Esophagus muscularis mucosa (tissue), 4 donors: Measurements from ENCODE around the gene WDR26. TPM values are rescaled to one million over a fixed set of nuclear protein-coding genes. Genes with fewer than 3 reads are reported as not detected.
"Not testable (repeated sequence)": the region's sequence is repeated elsewhere in the genome, so short reads cannot be mapped to it uniquely, and the experiment has no call there.

ENCODE experiments used
- DNase-seq: peaks from one replicate; pipeline ENCODE4 v3.0.0-alpha.2; 2017; ENCODE audit errors: extremely low spot score
- H3K27ac ChIP-seq, 4 donors: fragments of 200-600 bp; sonication (generic); replicated peaks in 1 of 4; 1 replicate in 3 of 4; 2 replicates in 1 of 4; pipeline ENCODE4 v1.5.1; 2016 to 2019; ENCODE audit warnings: mild to moderate bottlenecking in 1 of 4
- H3K27me3 ChIP-seq, 4 donors: fragments of 200-600 bp; sonication (generic); one replicate each; pipeline versions ENCODE4 v1.5.1 to v1.6.0; 2016 to 2019
- H3K36me3 ChIP-seq, 4 donors: fragments of 200-600 bp; sonication (generic); one replicate each; pipeline ENCODE4 v1.5.1; 2016 to 2019
- H3K4me1 ChIP-seq, 4 donors: fragments of 200-600 bp; sonication (generic); one replicate each; pipeline ENCODE4 v1.5.1; 2016 to 2019
- H3K4me3 ChIP-seq, 4 donors: fragments of 200-600 bp; sonication (generic); 1 replicate in 2 of 4; 2 replicates in 2 of 4; pipeline ENCODE4 v1.5.1; 2016 to 2019; ENCODE audit warnings: mild to moderate bottlenecking in 4 of 4, moderate library complexity in 1 of 4
- H3K9me3 ChIP-seq, 4 donors: fragments of 200-600 bp; sonication (generic); 1 replicate in 3 of 4; 2 replicates in 1 of 4; pipeline ENCODE4 v1.5.1; 2016 to 2019
- EP300 ChIP-seq: sonication (generic); formaldehyde crosslinking; IDR thresholded peaks from one replicate; pipeline ENCODE4 v1.6.1; 2017; ENCODE audit warnings: antibody characterized with exemption
- POLR2A ChIP-seq: fragments of 450-650 bp; IDR thresholded peaks from one replicate; pipeline ENCODE4 v1.6.1; 2017; ENCODE audit warnings: antibody characterized with exemption, moderate library complexity, mild to moderate bottlenecking, low read depth
- POLR2AphosphoS5 ChIP-seq, 2 donors: sonication (generic); formaldehyde crosslinking; IDR thresholded peaks; one replicate each; pipeline ENCODE4 v1.6.1; 2017; ENCODE audit warnings: antibody characterized with exemption in 2 of 2
- WGBS: methylation state at CpG from one replicate; pipeline ENCODE4 v1.1.5; 2018; 5-methylcytosine and 5-hydroxymethylcytosine counted together
- intact Hi-C: fragments of 100-400 bp; cut with DNase I; formaldehyde crosslinking; loops from one replicate; pipeline ENCODE4 v1.15.1; 2023
- total RNA-seq, 4 donors: library from RNA; depleted of rRNA; stranded (reverse); fragments of >200 nt; gene quantifications; one replicate each; pipeline versions ENCODE4 v1.1.0 to v1.2.1, GENCODE V29; 2016
- TF ChIP-seq, protein P1 (sequence below), 3 experiments: fragments of 200-600 bp in 2 of 3; fragments of 450-650 bp in 1 of 3; sonication (generic) in 2 of 3; IDR thresholded peaks; one replicate each; pipeline ENCODE4 v1.5.1; 2017 to 2019; ENCODE audit warnings: antibody characterized with exemption in 3 of 3, mild to moderate bottlenecking in 2 of 3, moderate library complexity in 1 of 3

The WDR26 gene
- total RNA-seq, 4 donors from 2014 or later, result 74.9 to 84.7 (median 78.4) TPM

GRCh38 chr1:224358237-224358636, 76.4 kb downstream of the WDR26 start:
- Histone ChIP-seq H3K27ac (peak overlapping the region; percentile 28 to 96 (median 95)), H3K4me3 (peak overlapping the region; percentile 78 to 93 (median 90)), H3K9me3 (no peaks in the 10 kb centered on the region), H3K27me3 (no peaks in the 10 kb centered on the region), H3K36me3 (peaks cover 0 to 11% (median 0%) of the 10 kb centered on the region in 4 donors), H3K4me1 (peaks cover 13 to 49% (median 29%) of the 10 kb centered on the region in 4 donors)
- intact Hi-C loops, result no loop called here
- no peak for TF ChIP-seq POLR2AphosphoS5 (IDR thresholded peaks at IDR 0.05)
- TF ChIP-seq EP300, result no peak
- TF ChIP-seq, protein P1, sequence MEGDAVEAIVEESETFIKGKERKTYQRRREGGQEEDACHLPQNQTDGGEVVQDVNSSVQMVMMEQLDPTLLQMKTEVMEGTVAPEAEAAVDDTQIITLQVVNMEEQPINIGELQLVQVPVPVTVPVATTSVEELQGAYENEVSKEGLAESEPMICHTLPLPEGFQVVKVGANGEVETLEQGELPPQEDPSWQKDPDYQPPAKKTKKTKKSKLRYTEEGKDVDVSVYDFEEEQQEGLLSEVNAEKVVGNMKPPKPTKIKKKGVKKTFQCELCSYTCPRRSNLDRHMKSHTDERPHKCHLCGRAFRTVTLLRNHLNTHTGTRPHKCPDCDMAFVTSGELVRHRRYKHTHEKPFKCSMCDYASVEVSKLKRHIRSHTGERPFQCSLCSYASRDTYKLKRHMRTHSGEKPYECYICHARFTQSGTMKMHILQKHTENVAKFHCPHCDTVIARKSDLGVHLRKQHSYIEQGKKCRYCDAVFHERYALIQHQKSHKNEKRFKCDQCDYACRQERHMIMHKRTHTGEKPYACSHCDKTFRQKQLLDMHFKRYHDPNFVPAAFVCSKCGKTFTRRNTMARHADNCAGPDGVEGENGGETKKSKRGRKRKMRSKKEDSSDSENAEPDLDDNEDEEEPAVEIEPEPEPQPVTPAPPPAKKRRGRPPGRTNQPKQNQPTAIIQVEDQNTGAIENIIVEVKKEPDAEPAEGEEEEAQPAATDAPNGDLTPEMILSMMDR (IDR thresholded peaks at IDR 0.05), result no peak
- 55% methylated on average over 4 of the region's 4 CpGs for WGBS
- DNase-seq, result no peak

DNA sequence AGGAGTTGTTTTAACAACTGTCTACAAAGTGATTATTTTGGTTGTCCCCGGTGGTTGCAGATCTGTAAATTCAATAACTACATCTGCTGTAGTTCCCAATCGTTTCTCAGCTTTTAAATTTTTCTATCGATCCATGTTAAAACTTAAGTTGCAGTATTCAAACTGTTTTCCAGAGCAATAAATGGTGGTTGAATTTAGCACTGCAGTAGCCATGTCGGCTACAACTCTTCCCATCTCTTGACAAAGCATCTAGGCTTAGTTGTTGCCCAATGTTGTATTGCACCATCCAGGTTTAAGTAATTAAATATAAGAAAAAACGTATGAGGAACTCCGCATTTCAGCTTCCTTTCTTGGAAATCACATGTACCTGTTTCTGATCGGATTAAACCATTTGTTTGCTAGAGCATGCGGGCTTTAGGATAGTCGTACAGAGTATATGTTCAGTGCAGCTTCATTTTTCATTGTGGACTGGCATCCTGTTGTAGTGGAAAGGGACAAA, 76.9 kb downstream of the WDR26 start:
- no peaks in the 10 kb centered on the region for H3K27me3 ChIP-seq
- H3K27ac ChIP-seq, result peak overlapping the region; percentile 83 to 96 (median 95)
- peaks cover 0 to 11% (median 0%) of the 10 kb centered on the region in 4 donors for H3K36me3 ChIP-seq
- peak overlapping the region; percentile 78 to 93 (median 90) for H3K4me3 ChIP-seq
- no peaks in the 10 kb centered on the region for H3K9me3 ChIP-seq
- TF ChIP-seq POLR2AphosphoS5 (IDR thresholded peaks at IDR 0.05) (peak in 1 of 2 donors; percentile 7), EP300 (no peak)
- WGBS, result 19% methylated on average over 9 of the region's 9 CpGs
- peaks cover 13 to 49% (median 29%) of the 10 kb centered on the region in 4 donors for H3K4me1 ChIP-seq
- intact Hi-C loops, result no loop called here
- DNase-seq, result no peak

DNA sequence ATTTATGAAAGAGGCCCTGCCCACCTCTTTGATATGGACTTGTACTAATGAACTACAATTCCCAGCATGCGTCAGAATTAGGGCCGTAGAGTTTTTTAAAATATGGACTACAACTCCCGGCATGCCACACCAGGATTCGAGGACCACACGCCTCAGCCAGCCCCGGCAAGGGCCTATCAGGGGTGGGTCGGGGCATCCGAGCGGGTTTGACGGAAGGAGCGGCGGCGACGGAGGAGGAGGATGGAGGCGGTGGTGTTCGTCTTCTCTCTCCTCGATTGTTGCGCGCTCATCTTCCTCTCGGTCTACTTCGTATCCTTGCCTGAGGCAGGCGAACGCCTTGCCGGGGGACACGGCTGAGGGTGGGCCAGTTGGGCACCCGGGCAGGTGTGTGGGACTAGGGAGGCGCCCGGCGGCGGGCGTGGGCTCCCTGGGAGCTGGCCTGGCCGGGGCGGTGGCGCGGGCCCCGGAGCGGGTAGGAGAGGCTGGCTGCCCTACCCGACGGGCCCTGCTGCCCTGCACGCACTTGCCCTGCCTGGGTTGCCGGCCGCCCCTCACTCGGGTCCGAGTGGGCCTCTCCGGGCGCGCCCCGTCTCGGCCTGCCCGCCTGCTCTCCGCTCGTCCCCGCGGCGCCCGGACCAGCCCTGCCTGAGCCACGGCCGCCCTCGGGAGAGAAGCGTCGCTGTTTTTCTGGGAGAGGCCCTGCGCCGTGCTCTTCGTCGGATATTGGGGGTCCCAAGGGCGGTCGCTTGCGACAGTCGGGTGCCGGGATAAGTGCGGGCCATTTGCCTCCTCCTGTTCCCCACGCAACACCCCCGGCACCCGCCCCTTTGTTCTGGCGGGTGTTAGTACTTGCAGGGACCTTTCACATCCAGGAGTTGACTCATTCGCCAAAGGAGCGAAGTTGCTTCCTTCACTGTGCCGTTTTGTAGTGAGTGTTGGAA, 77.6 kb downstream of the WDR26 start, which contains the start of gene CNIH4:
TSS of gene CNIH4 (plus strand) at position 195 of the 941 bp plus-strand sequence. CDS start at position 241, 46 bp downstream.
- Histone ChIP-seq H3K27me3 (no peaks in the 10 kb centered on the region), H3K27ac (peak within 1 kb of the TSS; percentile 83 to 96 (median 95)), H3K4me3 (peak within 1 kb of the TSS; percentile 78 to 93 (median 90)), H3K9me3 (no peaks in the 10 kb centered on the region), H3K36me3 (peaks cover 0 to 11% (median 0%) of the 10 kb centered on the region in 4 donors), H3K4me1 (peaks cover 13 to 49% (median 29%) of the 10 kb centered on the region in 4 donors)
- 1% methylated on average over 35 of the region's 78 CpGs for WGBS
- TF ChIP-seq, protein P1 (IDR thresholded peaks at IDR 0.05), result peak in 1 of 3 experiments; percentile 14
- TF ChIP-seq POLR2AphosphoS5 (IDR thresholded peaks at IDR 0.05) (peak; percentile 97 to 99), EP300 (no peak), POLR2A (peak; percentile 87)
- peak; percentile 97 for DNase-seq
- intact Hi-C loops, result no loop called here

GRCh38 chr1:224353975-224354925, 80.3 kb downstream of the WDR26 start:
- H3K4me1 ChIP-seq, result peaks cover 13 to 24% (median 21%) of the 10 kb centered on the region in 4 donors
- H3K4me3 ChIP-seq, result no peak overlapping the region
- DNase-seq, result no peak
- no peaks in the 10 kb centered on the region for H3K9me3 ChIP-seq
- peaks cover 0 to 8% (median 0%) of the 10 kb centered on the region in 4 donors for H3K27me3 ChIP-seq
- WGBS, result 72% methylated on average over 5 of the region's 5 CpGs
- TF ChIP-seq POLR2AphosphoS5 (IDR thresholded peaks at IDR 0.05), result no peak
- TF ChIP-seq, protein P1 (IDR thresholded peaks at IDR 0.05), result no peak
- no peak for TF ChIP-seq POLR2A
- no peak for TF ChIP-seq EP300
- H3K27ac ChIP-seq, result no peak overlapping the region
- no peaks in the 10 kb centered on the region for H3K36me3 ChIP-seq
- intact Hi-C loops, result no loop called here

- 87% methylated on average over 30 of the region's 49 CpGs for WGBS
Measured at GRCh38 chr1:224352436-224353085, 82.0 kb downstream of the WDR26 start.

DNA sequence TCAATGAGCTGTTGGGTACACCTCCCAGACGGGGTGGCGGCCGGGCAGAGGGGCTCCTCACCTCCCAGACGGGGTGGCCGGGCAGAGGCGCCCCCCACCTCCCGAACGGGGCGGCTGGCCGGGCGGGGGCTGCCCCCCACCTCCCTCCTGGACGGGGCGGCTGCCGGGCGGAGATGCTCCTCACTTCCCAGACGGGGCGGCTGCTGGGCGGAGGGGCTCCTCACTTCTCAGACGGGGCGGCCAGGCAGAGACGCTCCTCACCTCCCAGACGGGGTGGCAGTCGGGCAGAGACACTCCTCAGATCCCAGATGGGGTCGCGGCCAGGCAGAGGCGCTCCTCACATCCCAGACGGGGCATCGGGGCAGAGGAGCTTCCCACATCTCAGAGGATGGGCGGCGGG, 84.9 kb downstream of the WDR26 start:
- H3K36me3 ChIP-seq, intact Hi-C loops, DNase-seq, H3K9me3 ChIP-seq, H3K4me3 ChIP-seq, H3K27ac ChIP-seq, H3K27me3 ChIP-seq, H3K4me1 ChIP-seq: not testable (repeated sequence)
- WGBS, result 92% methylated on average over 23 of the region's 30 CpGs

More at GRCh38 chr1:224352436-224353085, 82.0 kb downstream of the WDR26 start:
- DNase-seq, H3K27me3 ChIP-seq, H3K9me3 ChIP-seq, H3K36me3 ChIP-seq, H3K4me1 ChIP-seq, H3K27ac ChIP-seq, H3K4me3 ChIP-seq, intact Hi-C loops: not testable (repeated sequence)
